ELR (cell line): ENCODE measurements around the gene FAM236B.
"Not testable (repeated sequence)": the region's sequence is repeated elsewhere in the genome, so short reads cannot be mapped to it uniquely, and the experiment has no call there.

ENCODE experiments used
- DNase-seq: peaks from one replicate; pipeline ENCODE4 v3.0.0-alpha.2; 2015; ENCODE audit warnings: low read depth

Gene FAM236B

GRCh38 chrX:72782560-72782959, at the start of gene FAM236B:
Gene FAM236B (minus strand): TSS chrX:72782660. CDS start chrX:72782560, 100 bp downstream.
- not testable (repeated sequence) for DNase-seq

GRCh38 chrX:72830701-72831100, 48.2 kb upstream of the FAM236B start:
- not testable (repeated sequence) for DNase-seq

GRCh38 chrX:72808110-72808509, 25.6 kb upstream of the FAM236B start, which contains the start of gene FAM236D:
Gene FAM236D (minus strand): TSS chrX:72808210. CDS start chrX:72808110, 100 bp downstream.
- not testable (repeated sequence) for DNase-seq

- not testable (repeated sequence) for DNase-seq
Measured at GRCh38 chrX:72790390-72790789, 7.9 kb upstream of the FAM236B start.

- DNase-seq, result not testable (repeated sequence)
Measured at GRCh38 chrX:72788142-72788541, 5.7 kb upstream of the FAM236B start.

- not testable (repeated sequence) for DNase-seq
Measured at GRCh38 chrX:72783964-72784363, 1.5 kb upstream of the FAM236B start.

- DNase-seq, result not testable (repeated sequence)
Measured at GRCh38 chrX:72783365-72783936, 991 bp upstream of the FAM236B start.

- DNase-seq, result not testable (repeated sequence)
Measured at GRCh38 chrX:72778146-72778545, 4.3 kb downstream of the FAM236B start.

DNA sequence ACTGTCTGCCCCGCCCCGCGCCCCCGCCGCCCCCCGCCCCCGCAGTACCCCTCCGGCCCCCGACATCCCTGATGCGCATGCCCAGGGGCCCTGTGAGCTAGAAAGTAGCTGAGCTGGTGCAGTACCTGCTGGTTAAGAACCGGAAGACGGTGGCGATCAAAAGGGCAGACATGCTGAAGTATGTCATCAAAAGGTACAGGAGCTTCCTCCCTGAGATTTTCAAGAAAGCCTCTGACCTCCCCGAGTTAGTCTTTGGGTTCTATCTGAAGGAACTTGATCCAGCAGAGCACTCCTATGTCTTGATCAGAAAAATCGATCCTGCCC, 5.0 kb downstream of the FAM236B start:
- not testable (repeated sequence) for DNase-seq

DNA sequence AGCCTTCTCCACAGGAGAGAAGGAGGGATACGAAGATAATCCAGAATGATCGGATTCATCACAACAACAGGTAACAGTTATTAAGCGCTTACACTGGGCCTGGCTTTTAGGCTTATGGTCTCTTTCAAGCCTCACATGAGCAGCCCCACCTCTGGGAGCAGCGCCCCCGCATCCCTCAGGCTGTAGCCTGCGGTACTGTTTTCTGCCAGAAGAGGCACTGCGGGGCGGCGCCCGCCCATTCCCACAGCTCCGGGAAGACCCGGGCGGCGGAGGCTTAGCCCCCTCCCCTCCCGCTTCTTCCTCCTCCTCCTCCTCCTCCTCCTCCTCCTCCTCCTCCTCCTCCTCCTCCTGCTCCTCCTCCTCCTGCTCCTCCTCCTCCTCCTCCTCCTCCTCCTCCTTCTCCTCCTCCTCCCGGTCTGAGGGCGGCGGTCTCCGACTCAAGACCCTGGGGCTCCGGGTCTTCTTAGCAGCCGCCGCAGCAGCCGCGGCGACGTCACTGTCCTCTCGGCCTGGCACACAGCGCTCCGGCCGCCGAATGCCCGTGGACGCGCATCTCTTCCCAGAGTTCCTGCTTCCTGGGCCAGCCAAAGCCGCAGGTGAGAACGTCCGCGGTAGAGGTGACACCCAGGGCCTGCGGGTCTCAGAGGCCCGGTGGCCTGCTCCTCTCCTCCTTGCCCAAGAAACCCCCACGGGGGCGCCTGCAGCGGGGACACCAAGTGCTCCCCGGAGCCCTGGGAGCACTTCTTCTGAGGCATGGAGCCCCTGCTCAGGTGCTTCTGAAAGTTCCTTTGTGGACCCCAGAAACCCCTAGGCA, 5.6 kb downstream of the FAM236B start, which contains the start of gene DMRTC1B:
Gene DMRTC1B, plus strand, starts transcription at position 238 of the 814 bp plus-strand sequence. CDS start 68,246 bp downstream, outside the sequence.
- not testable (repeated sequence) for DNase-seq

DNA sequence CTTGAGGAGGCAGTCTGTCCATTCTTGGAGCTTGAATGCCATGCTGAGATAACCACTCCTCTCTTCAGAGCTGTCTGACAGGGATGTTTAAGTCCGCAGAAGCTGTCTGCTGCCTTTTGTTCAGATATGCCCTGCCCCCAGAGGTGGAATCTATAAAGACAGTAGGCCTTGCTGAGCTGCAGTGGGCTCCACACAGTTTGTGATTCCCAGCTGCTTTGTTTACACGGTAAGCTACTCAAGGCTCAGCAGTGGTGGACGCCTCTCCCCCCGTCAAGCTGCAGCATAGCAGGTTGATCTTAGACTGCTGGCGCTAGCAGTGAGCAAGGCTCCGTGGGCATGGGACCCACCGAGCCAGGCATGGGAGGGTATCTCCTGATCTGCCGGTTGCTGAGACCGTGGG, 22.0 kb downstream of the FAM236B start:
- not testable (repeated sequence) for DNase-seq

DNA sequence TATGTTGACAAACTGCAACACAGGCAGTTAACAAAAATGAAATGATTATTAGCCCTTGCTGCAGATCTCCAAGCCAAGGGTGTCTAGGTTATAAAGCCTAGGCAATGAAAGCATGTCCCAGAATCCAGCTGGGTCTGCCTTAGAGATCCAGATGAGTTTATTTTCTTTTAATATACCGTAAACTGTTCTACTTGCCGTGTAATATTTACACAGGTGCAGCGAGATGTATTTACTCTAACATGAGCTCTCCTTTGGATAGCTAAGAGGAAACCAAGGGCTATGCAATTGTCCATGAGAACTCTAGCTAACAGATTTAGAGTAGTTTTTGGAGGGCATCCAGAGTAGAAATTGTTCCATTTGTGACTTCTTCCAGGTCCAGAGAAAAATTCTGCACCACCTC, 33.9 kb downstream of the FAM236B start:
- DNase-seq, result not testable (repeated sequence)

DNA sequence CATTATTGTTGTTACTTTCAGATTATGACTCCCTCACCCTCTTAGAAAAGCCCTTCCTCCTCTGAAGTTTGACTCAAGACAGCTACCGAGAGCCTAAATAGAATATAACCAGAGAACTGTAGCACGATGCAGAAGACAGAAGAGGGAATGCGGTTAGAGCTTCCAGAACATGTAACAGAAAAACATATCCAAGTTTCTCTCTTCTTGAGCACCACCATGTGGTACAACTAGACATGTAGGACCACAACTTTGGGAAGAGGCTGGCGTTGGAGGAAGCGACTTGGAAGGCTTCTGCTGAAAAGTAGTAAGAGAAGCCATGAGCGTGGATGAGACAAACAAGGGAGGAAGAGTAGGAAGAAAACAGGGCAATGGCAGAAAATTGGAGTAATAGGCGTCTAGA, 36.9 kb downstream of the FAM236B start:
- DNase-seq, result not testable (repeated sequence)

DNA sequence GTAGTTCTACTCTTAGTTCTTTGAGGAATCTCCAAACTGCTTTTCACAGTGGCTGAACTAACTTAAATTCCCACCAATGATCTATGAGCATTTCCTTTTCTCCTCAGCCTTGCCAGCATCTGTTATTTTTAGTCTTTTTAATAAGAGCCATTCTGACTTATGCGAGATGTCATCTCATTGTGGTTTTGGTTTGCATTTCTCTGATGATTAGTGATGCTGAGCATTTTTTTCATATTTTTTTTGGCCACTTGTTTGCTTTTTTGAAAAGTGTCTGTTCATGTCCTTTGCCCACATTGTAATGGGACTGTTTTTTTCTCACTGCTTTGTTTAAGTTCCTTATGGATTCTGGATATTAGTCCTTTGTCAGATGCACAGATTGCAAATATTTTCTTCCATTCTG, 46.9 kb downstream of the FAM236B start:
- peak; percentile 6 for DNase-seq

DNA sequence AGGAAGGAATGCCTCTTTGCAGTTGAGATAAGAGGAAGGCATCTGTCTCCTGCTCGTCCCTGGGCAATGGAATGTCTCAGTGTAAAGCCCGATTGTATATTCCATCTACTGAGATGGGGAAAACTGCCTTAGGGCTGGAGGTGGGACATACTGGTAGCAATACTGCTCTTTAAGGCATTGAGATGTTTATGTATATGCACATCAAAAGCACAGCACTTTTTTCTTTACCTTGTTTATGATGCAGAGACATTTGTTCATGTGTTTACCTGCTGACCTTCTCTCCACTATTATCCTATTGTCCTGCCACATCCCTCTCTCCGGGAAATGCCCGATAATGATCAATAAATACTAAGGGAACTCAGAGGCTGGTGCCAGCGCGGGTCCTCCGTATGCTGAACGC, 48.8 kb downstream of the FAM236B start:
- not testable (repeated sequence) for DNase-seq
